ENCODE results near the gene OR2T5. TPM values are rescaled to one million over a fixed set of nuclear protein-coding genes. Genes with fewer than 3 reads are reported as not detected.
"Not testable (repeated sequence)": the region's sequence is repeated elsewhere in the genome, so short reads cannot be mapped to it uniquely, and the experiment has no call there.

The OR2T5 gene
- total and polyA plus RNA-seq, 10 of the 15 experiments (the other 5 are each of a cell fraction or from before 2014, with no cell fraction given) = 0.07 to 1.5 (median 0.59) TPM; not detected in 1

GRCh38 chr1:248472111-248472510 is 16.3 kb upstream of the OR2T5 start:
- H3K79me2 ChIP-seq (ENCODE audit: control insufficient read depth, insufficient read depth, low read length) = peaks cover 13% of the 10 kb centered on the region
- CTCF ChIA-PET; in situ Hi-C loops (cut with MboI); H2AFZ ChIP-seq (ENCODE audit: control insufficient read depth, low read depth, low read length); ATAC-seq; H4K20me1 ChIP-seq (ENCODE audit: control insufficient read depth, insufficient read depth); H3K9ac ChIP-seq (ENCODE audit: control insufficient read depth, insufficient read depth, low read length); H3K4me3 ChIP-seq; intact Hi-C loops (cut with micrococcal nuclease; ENCODE audit: unreplicated experiment); DNase-seq (ENCODE audit: low read depth, low spot score); H3K9me3 ChIP-seq (replicated peaks; ENCODE audit: control insufficient read depth, insufficient read depth, low read length); FAIRE-seq; H3K4me1 ChIP-seq (ENCODE audit: control insufficient read depth, insufficient read depth, low read length); H3K27ac ChIP-seq (ENCODE audit: control insufficient read depth, insufficient read depth); H3K4me2 ChIP-seq (ENCODE audit: control insufficient read depth, insufficient read depth); H3K27me3 ChIP-seq (replicated peaks in 1 of 2; ENCODE audit: control insufficient read depth in 2 of 2, insufficient read depth in 2 of 2, low read length in 1 of 2); H3K36me3 ChIP-seq (ENCODE audit: control insufficient read depth in 2 of 2, insufficient read depth in 2 of 2, low read length in 1 of 2): not testable (repeated sequence)
- BruUV-seq (replicated peaks) = TSS peak; percentile 1
- SMC1A ChIA-PET (ENCODE audit: uncharacterized antibody, unreplicated experiment) = interaction anchor here (1.1 to 1.4 kb wide), 2 partner anchors 10 to 333 kb away, joined by 4 to 5 read pairs; no protein-coding TSS in a partner anchor
- RAD21 ChIA-PET (ENCODE audit: unreplicated experiment) = interaction anchor here (0.9 to 1.0 kb wide), 2 partner anchors 66 to 333 kb away, joined by 3 to 5 read pairs; no protein-coding TSS in a partner anchor
- WGBS (ENCODE audit: insufficient coverage, insufficient replicate concordance, low lambda C conversion rate, missing lambda C conversion rate) = 86% methylated on average over 2 of the region's 2 CpGs
- POLR2A ChIA-PET = interaction anchor here (0.7 to 0.8 kb wide), 2 partner anchors 55 to 324 kb away, joined by 3 to 4 read pairs; no protein-coding TSS in a partner anchor

GRCh38 chr1:248473051-248473450 is 15.3 kb upstream of the OR2T5 start, which contains the start of gene OR2T3:
TSS of gene OR2T3 (plus strand) at chr1:248473351. CDS start at chr1:248473351, 0 bp downstream.
- POLR2A ChIA-PET; H3K4me2 ChIP-seq (ENCODE audit: control insufficient read depth, insufficient read depth); FAIRE-seq; H3K9me3 ChIP-seq (replicated peaks; ENCODE audit: control insufficient read depth, insufficient read depth, low read length); H3K27me3 ChIP-seq (replicated peaks in 1 of 2; ENCODE audit: control insufficient read depth in 2 of 2, insufficient read depth in 2 of 2, low read length in 1 of 2); in situ Hi-C loops (cut with MboI); ATAC-seq; RAD21 ChIA-PET (ENCODE audit: unreplicated experiment); H4K20me1 ChIP-seq (ENCODE audit: control insufficient read depth, insufficient read depth); DNase-seq (ENCODE audit: low read depth, low spot score); BruUV-seq (replicated peaks); intact Hi-C loops (cut with micrococcal nuclease; ENCODE audit: unreplicated experiment); H3K4me3 ChIP-seq; H3K36me3 ChIP-seq (ENCODE audit: control insufficient read depth in 2 of 2, insufficient read depth in 2 of 2, low read length in 1 of 2); CTCF ChIA-PET; H3K9ac ChIP-seq (ENCODE audit: control insufficient read depth, insufficient read depth, low read length); H3K4me1 ChIP-seq (ENCODE audit: control insufficient read depth, insufficient read depth, low read length); H3K27ac ChIP-seq (ENCODE audit: control insufficient read depth, insufficient read depth); H2AFZ ChIP-seq (ENCODE audit: control insufficient read depth, low read depth, low read length): not testable (repeated sequence)
- peaks cover 11% of the 10 kb centered on the region for H3K79me2 ChIP-seq (ENCODE audit: control insufficient read depth, insufficient read depth, low read length)
- 87% methylated on average over 2 of the region's 2 CpGs for WGBS (ENCODE audit: insufficient coverage, insufficient replicate concordance, low lambda C conversion rate, missing lambda C conversion rate)
- SMC1A ChIA-PET (ENCODE audit: uncharacterized antibody, unreplicated experiment) = interaction anchor here (1.1 kb wide), 1 partner anchor 11 kb away, joined by 4 read pairs; no protein-coding TSS in a partner anchor

- POLR2A ChIA-PET; SMC1A ChIA-PET (ENCODE audit: uncharacterized antibody, unreplicated experiment); FAIRE-seq; H3K27ac ChIP-seq (ENCODE audit: control insufficient read depth, insufficient read depth); H3K36me3 ChIP-seq (ENCODE audit: control insufficient read depth in 2 of 2, insufficient read depth in 2 of 2, low read length in 1 of 2); intact Hi-C loops (cut with micrococcal nuclease; ENCODE audit: unreplicated experiment); BruUV-seq (replicated peaks); H3K9ac ChIP-seq (ENCODE audit: control insufficient read depth, insufficient read depth, low read length); RAD21 ChIA-PET (ENCODE audit: unreplicated experiment); H3K4me2 ChIP-seq (ENCODE audit: control insufficient read depth, insufficient read depth); H3K9me3 ChIP-seq (replicated peaks; ENCODE audit: control insufficient read depth, insufficient read depth, low read length); DNase-seq (ENCODE audit: low read depth, low spot score); H3K79me2 ChIP-seq (ENCODE audit: control insufficient read depth, insufficient read depth, low read length); H4K20me1 ChIP-seq (ENCODE audit: control insufficient read depth, insufficient read depth); H2AFZ ChIP-seq (ENCODE audit: control insufficient read depth, low read depth, low read length); CTCF ChIA-PET; H3K4me3 ChIP-seq; H3K27me3 ChIP-seq (replicated peaks in 1 of 2; ENCODE audit: control insufficient read depth in 2 of 2, insufficient read depth in 2 of 2, low read length in 1 of 2); H3K4me1 ChIP-seq (ENCODE audit: control insufficient read depth, insufficient read depth, low read length); in situ Hi-C loops (cut with MboI): not testable (repeated sequence)
- peak; percentile 54 for ATAC-seq
- WGBS (ENCODE audit: insufficient coverage, insufficient replicate concordance, low lambda C conversion rate, missing lambda C conversion rate) = no CpG with 5 or more reads among the region's 1 CpG
These were observed 12.7 kb upstream of the OR2T5 start for GRCh38 chr1:248475660-248476059.
